ENCODE measurements around the gene TPMT.

DNA sequence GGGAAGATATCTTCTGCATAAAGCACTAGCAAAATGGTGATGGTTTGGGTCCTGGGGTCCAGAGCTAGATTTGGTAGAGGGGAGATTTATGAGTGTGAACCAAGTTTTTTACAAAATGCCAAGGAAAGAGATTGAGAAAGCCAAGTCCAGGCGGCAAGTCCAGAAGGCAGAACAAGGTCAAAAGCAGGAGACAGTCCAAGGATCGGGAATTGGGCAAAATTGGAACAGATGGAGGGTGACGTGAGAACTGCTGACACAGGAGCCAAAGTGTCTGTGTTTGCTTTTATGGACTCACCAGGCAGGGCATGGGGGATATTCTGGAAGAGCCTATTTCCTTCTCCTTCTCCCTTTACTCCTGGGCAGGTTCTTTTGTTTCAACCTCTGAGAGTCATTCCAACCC is 36.5 kb downstream of the TPMT start:
- TF ChIP-seq, protein P1, sequence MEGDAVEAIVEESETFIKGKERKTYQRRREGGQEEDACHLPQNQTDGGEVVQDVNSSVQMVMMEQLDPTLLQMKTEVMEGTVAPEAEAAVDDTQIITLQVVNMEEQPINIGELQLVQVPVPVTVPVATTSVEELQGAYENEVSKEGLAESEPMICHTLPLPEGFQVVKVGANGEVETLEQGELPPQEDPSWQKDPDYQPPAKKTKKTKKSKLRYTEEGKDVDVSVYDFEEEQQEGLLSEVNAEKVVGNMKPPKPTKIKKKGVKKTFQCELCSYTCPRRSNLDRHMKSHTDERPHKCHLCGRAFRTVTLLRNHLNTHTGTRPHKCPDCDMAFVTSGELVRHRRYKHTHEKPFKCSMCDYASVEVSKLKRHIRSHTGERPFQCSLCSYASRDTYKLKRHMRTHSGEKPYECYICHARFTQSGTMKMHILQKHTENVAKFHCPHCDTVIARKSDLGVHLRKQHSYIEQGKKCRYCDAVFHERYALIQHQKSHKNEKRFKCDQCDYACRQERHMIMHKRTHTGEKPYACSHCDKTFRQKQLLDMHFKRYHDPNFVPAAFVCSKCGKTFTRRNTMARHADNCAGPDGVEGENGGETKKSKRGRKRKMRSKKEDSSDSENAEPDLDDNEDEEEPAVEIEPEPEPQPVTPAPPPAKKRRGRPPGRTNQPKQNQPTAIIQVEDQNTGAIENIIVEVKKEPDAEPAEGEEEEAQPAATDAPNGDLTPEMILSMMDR (IDR thresholded peaks at IDR 0.05): no peak
- no peak for TF ChIP-seq POLR2AphosphoS5 (IDR thresholded peaks at IDR 0.05; ENCODE audit: insufficient read depth in 1 of 2, low read depth in 1 of 2)

Measured in vagina (tissue), 2 donors.